Measurements from ENCODE around the gene POLK. TPM values are rescaled to one million over a fixed set of nuclear protein-coding genes. Genes with fewer than 3 reads are reported as not detected.
A peak's percentile ranks its signal among the peaks of the same experiment; 100 is the strongest.

POLK gene
- total RNA-seq, 1 experiment from 2014 or later, result 20.9 TPM

DNA sequence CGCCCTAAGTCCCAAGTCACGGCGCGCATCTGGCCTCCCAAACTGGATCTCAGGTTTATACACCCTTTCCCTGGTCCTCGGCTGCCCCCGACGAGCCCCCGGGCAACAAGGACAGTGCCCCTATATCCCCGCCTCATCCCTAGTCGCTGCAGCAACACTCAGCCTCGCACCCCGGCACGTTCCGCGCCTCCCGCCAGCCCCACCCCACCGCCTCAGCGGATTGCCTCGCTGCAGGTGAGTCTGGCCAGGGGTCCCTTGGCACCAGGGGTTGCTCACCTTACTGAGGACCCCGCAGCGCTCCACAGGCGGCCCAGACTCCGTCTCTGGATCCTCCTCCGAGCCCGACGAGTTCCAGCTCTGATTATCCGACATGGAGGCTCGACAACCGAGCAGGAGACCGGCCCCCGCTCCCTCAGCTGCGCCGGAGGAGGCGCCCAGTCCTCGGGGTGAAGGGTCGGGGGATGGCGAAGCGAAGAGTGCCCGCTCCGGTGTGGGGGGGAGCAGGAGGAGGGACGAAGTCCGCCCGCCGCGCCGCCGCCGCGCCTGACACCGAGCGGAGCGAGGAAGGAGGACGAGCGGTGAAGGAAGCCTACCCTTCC is 756 bp upstream of the POLK start:
- Histone ChIP-seq H2AFZ (peak overlapping the region; percentile 97), H3K27ac (peak overlapping the region; percentile 64), H3K9me2 (ENCODE audit: insufficient read depth) (no peaks in the 10 kb centered on the region), H3K27me3 (ENCODE audit: insufficient read depth, low read depth) (no peaks in the 10 kb centered on the region), H3K4me1 (replicated peaks; ENCODE audit: insufficient read depth) (peaks cover 22% of the 10 kb centered on the region), H3K4me2 (peak overlapping the region; percentile 75), H3K9me3 (ENCODE audit: insufficient read depth, low read depth) (no peaks in the 10 kb centered on the region), H3K79me2 (ENCODE audit: low read depth) (peaks cover 72% of the 10 kb centered on the region), H3F3A (ENCODE audit: insufficient read depth, low read depth) (no peaks in the 10 kb centered on the region), H3K36me3 (ENCODE audit: low read depth) (no peaks in the 10 kb centered on the region), H4K20me1 (ENCODE audit: insufficient read depth) (0 out of 2 replicates have a peak, but pooled peaks cover 2% of the 10 kb centered on the region), H3K4me3 (peak overlapping the region; percentile 83)
- intact Hi-C loops (cut with micrococcal nuclease; ENCODE audit: unreplicated experiment), result loop anchor here (5.0 kb wide), 3 partner anchors 56 to 166 kb away; no protein-coding TSS in a partner anchor
- ChIA-PET CTCF (no interaction called here), POLR2A (ENCODE audit: unreplicated experiment) (interaction anchor here (0.7 kb wide), 1 partner anchor 40 kb away, joined by 4 read pairs; no protein-coding TSS in a partner anchor)
- TSS peak; percentile 34 for BruUV-seq (replicated peaks)
- TF ChIP-seq, protein P1, sequence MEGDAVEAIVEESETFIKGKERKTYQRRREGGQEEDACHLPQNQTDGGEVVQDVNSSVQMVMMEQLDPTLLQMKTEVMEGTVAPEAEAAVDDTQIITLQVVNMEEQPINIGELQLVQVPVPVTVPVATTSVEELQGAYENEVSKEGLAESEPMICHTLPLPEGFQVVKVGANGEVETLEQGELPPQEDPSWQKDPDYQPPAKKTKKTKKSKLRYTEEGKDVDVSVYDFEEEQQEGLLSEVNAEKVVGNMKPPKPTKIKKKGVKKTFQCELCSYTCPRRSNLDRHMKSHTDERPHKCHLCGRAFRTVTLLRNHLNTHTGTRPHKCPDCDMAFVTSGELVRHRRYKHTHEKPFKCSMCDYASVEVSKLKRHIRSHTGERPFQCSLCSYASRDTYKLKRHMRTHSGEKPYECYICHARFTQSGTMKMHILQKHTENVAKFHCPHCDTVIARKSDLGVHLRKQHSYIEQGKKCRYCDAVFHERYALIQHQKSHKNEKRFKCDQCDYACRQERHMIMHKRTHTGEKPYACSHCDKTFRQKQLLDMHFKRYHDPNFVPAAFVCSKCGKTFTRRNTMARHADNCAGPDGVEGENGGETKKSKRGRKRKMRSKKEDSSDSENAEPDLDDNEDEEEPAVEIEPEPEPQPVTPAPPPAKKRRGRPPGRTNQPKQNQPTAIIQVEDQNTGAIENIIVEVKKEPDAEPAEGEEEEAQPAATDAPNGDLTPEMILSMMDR (conservative IDR thresholded peaks at IDR 0.05), result no peak
- no peak for TF ChIP-seq EZH2 (IDR thresholded peaks at IDR 0.05; ENCODE audit: low read depth)
- DNase-seq, result peak in 1 of 2 experiments; percentile 16

DNA sequence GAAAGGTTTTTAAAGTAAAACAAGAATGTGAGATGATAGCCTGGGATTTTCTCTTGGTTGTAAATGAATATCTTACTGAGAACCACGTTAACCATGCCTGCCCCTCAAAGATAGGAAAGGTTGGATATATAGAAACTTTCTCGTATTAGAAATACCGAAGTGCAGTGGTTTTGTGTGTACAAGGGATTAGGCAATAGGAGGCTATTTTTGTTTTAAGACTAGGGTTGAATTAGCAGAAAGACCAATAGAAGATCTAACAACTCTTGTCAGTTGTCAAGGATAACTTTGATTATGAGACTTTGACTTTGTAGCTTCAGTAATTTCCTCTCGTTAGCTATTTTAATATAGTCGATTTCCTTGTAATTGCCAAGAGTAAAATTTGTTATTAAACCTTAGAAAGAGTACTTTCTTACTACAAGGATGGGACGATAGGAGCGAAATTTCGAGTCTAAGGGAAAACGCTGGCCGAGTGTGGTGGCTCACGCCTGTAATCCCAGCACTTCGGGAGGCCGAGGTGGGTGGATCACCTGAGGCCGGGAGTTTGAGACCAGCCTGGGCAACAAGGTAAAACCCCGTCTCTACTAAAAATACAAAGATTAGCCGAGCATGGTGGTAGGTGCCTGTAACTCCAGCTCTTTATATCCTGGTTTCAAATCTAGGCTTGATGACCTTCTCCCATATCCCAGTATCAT is 838 bp downstream of the POLK start:
- no TSS peak for BruUV-seq (replicated peaks)
- peak overlapping the region; percentile 83 for H2AFZ ChIP-seq
- POLR2A ChIA-PET (ENCODE audit: unreplicated experiment), result interaction anchor here (0.7 kb wide), 1 partner anchor 363 kb away, joined by 6 read pairs; no protein-coding TSS in a partner anchor
- H3K4me2 ChIP-seq, result peak overlapping the region; percentile 94
- DNase-seq, result no peak
- peak overlapping the region; percentile 22 for H3K27ac ChIP-seq
- intact Hi-C loops (cut with micrococcal nuclease; ENCODE audit: unreplicated experiment), result loop anchor here (5.0 kb wide), 3 partner anchors 55 to 165 kb away; no protein-coding TSS in a partner anchor
- H3K4me1 ChIP-seq (replicated peaks; ENCODE audit: insufficient read depth), result peaks cover 22% of the 10 kb centered on the region
- H3K27me3 ChIP-seq (ENCODE audit: insufficient read depth, low read depth), result no peaks in the 10 kb centered on the region
- H3K79me2 ChIP-seq (ENCODE audit: low read depth), result peaks cover 66% of the 10 kb centered on the region
- H4K20me1 ChIP-seq (ENCODE audit: insufficient read depth), result 0 out of 2 replicates have a peak, but pooled peaks cover 2% of the 10 kb centered on the region
- H3K9me3 ChIP-seq (ENCODE audit: insufficient read depth, low read depth), result no peaks in the 10 kb centered on the region
- H3K9me2 ChIP-seq (ENCODE audit: insufficient read depth), result no peaks in the 10 kb centered on the region
- H3K36me3 ChIP-seq (ENCODE audit: low read depth), result no peaks in the 10 kb centered on the region
- TF ChIP-seq EZH2 (IDR thresholded peaks at IDR 0.05; ENCODE audit: low read depth), result no peak
- TF ChIP-seq, protein P1 (conservative IDR thresholded peaks at IDR 0.05), result no peak
- H3K4me3 ChIP-seq, result peak overlapping the region; percentile 83
- CTCF ChIA-PET, result no interaction called here
- no peaks in the 10 kb centered on the region for H3F3A ChIP-seq (ENCODE audit: insufficient read depth, low read depth)

DNA sequence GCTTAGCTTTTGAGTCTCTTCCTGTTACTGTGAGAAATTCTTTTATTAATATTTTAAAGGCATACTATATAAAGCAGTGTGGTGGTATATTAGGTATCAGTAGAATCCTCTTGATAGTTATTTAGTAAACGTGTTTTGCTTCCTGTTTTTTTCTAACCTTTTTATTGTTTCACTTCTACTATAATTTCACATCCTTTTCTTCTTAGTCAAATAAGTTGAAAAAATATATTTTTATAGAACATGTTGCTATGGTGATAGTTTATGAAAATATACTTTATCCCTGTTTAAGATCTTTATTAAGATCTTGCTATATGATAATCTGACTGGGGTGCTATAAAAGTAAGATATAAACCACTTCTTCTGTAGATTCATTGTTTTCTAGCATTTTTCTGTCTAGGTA is 2.1 kb downstream of the POLK start:
- no peaks in the 10 kb centered on the region for H3K9me2 ChIP-seq (ENCODE audit: insufficient read depth)
- no peaks in the 10 kb centered on the region for H3K27me3 ChIP-seq (ENCODE audit: insufficient read depth, low read depth)
- no peaks in the 10 kb centered on the region for H3F3A ChIP-seq (ENCODE audit: insufficient read depth, low read depth)
- no peak overlapping the region for H3K27ac ChIP-seq
- no peak overlapping the region; the same call in 1 of the 2 replicates for H3K4me2 ChIP-seq
- H3K4me1 ChIP-seq (replicated peaks; ENCODE audit: insufficient read depth), result peaks cover 21% of the 10 kb centered on the region
- intact Hi-C loops (cut with micrococcal nuclease; ENCODE audit: unreplicated experiment), result loop anchor here (5.0 kb wide), 3 partner anchors 53 to 163 kb away; no protein-coding TSS in a partner anchor
- CTCF ChIA-PET, result no interaction called here
- peaks cover 58% of the 10 kb centered on the region for H3K79me2 ChIP-seq (ENCODE audit: low read depth)
- no peaks in the 10 kb centered on the region for H3K36me3 ChIP-seq (ENCODE audit: low read depth)
- no peaks in the 10 kb centered on the region for H3K9me3 ChIP-seq (ENCODE audit: insufficient read depth, low read depth)
- H4K20me1 ChIP-seq (ENCODE audit: insufficient read depth), result 0 out of 2 replicates have a peak, but pooled peaks cover 2% of the 10 kb centered on the region
- TF ChIP-seq, protein P1 (conservative IDR thresholded peaks at IDR 0.05), result no peak
- no peak for TF ChIP-seq EZH2 (IDR thresholded peaks at IDR 0.05; ENCODE audit: low read depth)
- POLR2A ChIA-PET (ENCODE audit: unreplicated experiment), result no interaction called here
- no TSS peak for BruUV-seq (replicated peaks)
- no peak overlapping the region for H2AFZ ChIP-seq
- H3K4me3 ChIP-seq, result no peak overlapping the region
- no peak for DNase-seq
